Medulla oblongata (tissue), 1 donor: Measurements from ENCODE around the gene ZNF106.
A peak's percentile ranks its signal among the peaks of the same experiment; 100 is the strongest.

ENCODE experiments used
- DNase-seq: peaks from one replicate; pipeline ENCODE4 v3.0.0-alpha.2; 2015; ENCODE audit errors: extremely low spot score

The ZNF106 gene

DNA sequence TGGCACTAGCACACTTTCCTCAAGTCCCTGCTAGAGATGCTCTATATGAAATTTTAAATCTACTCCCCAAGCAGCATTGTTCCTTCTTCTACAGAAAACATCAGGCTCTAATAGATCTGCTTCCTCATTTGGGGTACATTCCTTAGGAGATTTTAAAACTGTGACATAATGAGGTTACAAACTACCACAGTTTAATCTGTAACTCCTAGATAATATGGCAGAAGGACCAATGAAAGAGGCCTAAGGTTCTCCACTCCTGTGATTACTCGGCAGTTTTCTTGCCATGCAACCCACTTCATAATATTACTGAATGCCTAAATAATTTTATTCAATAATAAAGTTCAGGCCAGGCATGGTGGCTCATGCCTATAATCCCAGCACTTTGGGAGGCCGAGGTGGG is 16.1 kb downstream of the ZNF106 start:
- DNase-seq = no peak

DNA sequence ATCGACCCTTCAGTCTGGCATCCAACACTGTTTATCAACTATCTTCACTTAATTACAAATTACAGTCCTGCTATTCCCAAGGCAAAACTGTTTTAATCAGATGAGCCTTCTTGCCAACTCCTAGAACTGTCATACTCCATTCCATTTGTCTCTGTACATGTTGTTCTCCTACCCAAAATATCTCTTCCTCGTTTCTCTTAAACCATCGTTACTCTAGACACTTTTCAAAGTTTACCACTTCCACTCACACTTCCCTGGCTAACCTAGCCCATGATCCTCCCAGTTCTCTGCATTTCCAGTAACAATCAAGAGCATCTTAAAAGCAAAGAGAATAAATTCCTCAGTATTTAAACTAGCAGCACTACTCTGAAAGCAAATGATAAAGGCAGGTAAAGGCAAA is 19.9 kb downstream of the ZNF106 start:
- DNase-seq = no peak

DNA sequence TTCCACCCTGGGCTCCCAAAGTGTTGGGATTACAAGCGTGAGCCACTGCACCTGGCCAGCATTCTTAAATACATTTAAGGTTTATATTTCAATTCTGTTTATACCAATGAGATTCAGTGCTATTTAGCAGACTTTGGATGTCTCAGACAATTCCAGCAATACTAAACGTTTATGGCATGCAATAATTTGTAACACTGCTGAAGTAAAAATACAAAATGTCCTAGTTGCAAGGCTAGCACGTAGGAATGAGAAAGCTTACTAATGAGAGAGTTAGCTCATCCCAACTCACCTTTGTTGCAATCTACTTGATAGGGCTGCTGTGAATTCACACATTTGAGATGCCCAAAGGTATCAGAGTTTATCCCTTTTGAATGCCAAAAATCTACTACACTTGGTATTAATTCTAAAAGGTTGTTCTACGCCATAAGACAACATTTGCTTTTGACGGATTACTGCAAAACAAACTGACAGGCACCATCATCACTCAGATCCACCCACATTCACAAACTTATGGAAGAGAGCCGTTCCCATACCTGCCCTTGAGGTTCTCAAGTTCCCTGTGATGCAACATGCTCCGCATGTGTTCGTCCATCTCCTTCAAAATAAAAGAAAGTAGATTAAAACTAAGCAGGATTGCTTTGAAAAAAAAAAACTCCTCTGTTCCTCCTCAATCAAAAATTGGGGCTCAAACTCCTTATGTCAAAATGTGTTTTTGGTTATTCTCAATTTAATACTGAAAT is 25.3 kb downstream of the ZNF106 start:
- DNase-seq = no peak

DNA sequence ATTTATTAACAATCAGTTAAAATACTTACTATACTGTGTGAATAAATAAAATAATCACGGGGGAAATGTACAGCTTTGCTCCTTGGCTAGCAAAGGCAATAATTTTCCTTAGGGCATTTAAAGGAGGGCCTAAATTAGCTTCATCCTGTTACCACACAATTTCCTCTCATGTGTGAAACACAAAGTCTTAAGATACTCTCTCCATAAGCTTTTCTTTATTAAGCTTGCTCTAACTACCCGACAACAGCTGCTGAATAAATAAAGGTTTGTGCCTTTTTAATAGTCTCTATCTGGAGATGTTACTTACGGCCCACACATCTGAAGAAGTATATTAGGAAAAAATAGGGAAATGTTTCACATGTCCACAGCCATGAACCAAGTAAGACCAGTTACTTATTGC is 29.7 kb downstream of the ZNF106 start:
- DNase-seq = no peak

DNA sequence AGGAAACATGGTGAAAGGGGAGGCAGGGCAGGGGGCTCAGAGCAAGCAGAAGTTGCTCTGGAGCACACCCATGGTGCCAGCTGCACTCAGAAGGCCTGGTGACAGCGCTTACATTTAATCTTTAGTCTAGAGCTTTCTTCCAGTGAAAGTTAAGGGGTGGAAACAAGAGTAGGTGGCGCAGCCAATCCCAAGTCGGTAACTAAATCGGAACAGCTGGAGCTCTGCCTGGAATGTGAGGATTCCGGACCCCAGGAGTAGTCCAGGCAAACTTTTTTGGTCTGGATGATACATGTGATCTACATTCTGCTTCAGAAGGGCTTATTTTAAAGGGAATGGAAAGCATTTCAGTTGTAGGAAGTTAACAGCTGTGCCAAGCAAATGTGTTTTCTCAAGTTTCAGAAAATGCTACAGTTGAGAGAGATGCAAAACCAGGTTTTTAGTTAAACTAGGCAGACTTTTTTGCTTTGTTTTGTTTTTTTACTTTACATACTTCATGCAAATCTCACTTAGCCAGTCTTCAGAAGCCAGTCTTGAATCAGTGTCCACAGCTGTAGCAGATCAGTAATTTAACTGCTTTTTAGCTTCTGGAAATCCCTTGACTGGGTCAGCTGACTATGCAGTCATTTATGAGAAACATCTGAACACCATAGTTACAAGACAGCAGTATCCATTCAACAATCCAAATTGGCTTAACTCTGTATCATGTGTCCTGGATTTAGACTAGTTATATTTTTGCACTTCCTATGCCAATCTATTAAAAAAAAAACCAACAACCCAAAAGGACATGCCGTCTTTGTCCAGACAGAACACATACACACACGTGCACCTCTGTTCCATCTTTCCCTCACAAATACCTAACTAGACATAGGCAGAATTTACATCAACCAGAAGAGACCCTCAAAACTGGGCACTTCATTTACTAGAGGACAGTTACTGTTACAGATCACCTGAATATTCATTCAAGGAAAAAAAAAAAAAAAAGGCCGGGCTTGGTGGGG is 33.2 kb downstream of the ZNF106 start:
- DNase-seq = peak; percentile 60

DNA sequence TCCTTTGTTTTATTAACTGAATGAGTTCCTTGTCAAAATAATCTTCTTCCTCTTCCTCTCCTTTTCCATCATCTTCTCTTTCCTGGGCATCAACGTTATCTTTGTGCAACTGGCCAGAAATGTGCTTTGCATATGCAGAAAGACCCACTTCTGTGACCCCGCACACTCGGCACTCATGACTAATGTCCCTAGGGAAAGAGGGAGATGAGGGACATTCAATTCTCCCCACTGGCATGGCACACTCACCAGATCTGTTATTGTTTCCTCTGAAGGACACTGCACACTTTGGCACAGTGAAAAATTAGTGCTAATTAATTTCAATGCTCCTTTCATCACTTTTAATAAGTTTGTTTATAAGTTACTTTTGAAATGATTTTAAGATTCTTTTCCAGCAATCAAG is 34.0 kb downstream of the ZNF106 start:
- peak; percentile 22 for DNase-seq

DNA sequence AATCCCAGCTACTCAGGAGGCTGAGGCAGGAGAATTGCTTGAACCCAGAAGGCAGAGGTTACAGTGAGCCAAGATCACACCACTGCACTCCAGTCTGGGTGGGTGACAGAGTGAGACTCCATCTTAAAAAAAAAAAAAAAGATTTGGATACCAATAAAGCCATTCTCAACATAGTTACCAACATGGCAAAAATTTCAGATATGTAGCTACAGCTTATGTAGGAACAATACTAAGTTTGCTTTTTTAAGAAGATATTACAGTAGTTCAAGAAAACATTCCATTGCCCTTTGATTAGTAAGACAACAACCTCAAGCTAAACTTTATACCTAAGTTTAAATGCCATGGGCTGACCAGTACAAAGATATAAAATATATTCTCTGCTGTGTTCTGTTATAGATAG is 34.4 kb downstream of the ZNF106 start:
- no peak for DNase-seq

DNA sequence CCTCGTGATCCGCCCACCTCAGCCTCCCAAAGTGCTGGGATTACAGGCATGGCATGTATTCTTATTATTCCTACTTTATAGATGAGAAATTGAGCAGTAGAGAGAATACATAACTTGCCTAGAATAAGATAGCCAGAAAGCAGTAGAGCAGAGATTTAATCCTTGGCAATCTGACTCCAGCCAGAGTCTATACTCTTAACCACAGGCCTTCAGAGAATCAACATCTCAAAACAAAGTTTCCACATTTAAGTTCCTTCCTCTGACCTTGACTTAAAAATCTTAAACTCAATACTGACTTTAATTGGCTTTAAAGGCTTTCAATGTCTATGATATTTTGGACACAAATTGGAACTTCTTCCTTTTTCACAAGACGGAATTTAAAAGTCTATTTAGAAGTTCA is 37.1 kb downstream of the ZNF106 start:
- no peak for DNase-seq

DNA sequence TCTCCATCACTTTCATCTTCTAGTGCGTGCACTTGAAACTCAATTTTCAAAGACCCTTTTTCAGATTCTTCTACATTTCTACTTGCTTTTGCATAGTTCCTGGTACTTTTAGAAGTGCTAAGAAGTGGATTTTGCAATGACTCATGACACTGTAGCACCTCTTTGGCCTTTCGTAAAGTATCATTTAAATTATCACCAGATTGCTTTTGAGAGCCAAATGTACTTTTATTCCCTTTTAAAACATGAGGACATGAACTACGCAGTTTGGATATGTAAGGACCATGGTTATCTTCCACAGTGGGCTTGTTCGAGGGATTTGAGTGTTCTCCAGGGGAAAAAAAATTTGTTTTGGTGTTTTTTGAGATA is 40.5 kb downstream of the ZNF106 start:
- DNase-seq = no peak

DNA sequence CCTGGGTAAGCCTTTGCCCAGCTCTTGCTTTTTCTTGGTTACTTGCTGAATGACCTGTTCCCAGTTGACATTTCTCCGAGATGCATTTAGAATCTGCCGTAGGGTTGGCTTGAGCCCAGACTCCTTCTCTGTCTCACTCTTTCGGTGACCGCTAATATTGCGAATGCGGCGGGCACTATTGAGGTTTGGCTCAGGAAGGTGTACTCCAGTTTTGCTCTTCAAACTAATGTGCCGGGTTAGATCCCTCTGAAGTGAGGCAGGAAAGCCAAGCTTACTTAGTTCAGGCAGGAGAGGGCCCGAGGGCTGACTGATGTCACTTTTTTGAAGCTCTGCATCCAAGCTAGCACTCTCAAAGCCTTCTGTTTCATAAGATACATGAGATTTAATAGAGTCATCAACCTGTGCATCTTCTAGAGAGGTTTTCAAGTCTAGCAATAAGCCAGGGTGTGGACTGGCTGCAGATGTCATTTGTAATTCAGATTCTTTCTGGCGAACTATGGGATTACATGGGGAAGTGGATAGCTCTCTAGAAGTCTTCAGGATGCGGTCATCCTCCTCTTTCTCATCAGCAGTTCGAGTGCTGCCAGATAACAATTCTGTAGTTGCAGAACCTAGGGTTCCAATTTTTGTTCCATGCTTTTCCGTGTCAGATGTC is 41.0 kb downstream of the ZNF106 start:
- no peak for DNase-seq

DNA sequence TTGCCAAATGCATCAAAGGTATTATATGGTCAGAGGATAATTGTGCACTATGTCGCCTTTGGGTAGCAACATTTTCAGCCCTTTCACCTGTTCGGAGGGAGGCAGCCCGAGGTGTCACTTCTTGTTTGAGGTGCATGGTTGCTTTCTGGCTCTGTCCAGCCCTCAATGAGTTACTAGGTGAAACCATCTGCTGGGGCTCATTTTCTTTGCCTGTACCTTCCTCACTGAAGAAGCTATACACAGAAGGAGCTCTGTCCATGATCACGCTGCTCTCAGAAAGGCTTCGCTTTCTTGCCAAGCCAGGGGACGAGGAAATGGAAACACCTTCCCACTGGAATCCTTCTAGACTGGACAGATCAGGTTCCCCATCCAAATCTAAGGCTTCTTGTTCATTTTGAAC is 42.7 kb downstream of the ZNF106 start:
- no peak for DNase-seq

DNA sequence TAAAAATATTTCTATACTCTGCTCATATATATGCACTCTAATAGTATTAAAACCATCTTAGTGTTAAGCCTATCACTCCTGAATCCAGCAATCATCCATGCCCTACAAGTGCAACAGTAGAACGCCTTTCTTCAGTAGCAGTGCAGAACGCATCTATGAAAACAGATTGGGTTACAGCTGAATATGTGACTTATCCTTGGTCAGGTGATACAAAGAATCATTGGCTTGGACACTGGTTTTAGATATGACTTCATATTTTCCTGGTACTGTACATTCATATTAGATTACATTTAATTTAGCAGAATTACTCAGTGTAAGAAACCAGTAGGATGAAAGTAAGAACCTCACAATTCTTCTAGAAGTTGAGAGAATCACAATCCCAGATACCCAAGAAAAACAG is 43.3 kb downstream of the ZNF106 start:
- DNase-seq = no peak

DNA sequence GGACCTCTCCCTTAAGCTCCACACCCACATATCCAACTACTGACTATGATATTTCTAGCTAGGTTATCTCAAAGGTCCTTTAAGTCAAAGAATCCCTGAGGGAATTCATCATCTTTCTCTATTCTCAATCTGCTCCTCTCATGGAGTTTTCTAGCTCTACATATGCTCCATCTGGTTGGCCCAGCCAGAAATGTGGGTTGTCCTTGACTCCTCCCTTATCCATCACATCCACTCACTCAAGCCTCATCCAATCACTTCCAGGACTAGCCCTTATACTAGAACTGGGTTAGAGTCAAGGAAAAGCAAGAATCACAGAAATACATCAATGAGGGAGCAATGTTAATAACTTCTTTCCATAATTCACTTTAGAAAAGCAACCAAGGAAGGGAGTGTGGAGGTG is 45.4 kb downstream of the ZNF106 start:
- DNase-seq = no peak

DNA sequence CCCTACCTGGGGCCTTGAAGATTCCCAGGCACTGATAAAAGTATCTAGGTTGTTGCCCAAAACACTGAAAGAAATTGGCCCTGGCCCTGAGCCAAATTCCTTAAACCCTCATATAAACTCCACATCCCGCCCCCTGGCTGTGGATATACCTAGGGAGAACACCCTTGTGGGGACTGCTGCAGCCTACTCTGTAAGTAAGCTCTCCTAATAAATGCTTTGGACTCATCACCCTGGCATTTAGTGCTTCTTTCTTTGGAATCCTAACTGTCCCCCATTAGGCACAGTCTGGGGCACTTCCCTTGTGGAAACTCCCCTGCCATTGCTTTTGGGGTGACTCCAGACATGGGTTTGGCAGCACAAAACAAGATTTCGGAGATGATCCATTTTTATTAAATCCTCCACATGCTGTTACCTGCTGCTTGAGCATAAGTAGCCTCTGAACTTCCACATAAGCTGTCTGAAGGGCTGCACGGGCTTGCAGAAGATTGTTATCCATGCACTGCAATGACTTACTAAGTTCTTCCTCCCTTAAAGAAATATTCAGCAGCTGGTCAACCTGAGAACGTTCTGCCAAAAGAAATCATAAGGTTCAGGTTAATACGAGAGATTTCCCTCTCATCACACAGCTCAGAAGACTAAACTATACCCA is 46.4 kb downstream of the ZNF106 start:
- no peak for DNase-seq

DNA sequence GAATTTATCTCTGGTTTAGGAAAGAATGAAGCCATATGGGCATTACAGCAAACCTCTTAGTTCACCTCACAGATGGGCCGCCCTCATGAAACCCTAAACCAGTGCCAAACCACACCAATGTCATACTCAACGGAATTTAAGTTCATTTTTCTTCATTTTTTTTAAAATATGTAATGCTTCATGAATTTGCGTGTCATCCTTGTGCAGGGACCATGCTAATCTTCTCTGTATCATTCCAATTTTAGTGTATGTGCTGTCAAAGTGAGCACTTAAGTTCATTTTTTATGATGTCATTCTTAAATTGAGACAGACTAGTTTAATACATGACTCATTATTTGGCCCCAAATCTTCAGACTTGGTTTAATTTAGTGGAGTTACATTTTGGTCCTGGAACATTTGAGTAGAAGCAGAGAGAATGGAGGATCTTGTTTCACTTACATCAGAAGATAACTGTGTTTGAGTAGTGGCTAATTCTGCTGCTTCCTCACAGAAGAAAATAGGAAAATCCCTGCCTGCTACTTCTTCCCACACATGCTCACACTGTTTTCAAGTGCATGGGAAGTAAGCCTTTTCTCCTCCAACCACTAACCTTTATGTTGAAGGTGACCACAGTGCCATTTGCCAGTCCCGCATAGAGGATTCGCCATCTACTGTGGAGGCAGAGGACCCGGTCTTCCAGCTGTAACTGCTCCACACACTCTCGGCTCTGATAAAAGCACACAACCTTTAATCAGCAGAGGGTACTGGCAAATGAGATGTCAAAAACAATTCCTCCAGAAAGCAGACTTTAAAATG is 63.3 kb downstream of the ZNF106 start:
- DNase-seq = no peak

DNA sequence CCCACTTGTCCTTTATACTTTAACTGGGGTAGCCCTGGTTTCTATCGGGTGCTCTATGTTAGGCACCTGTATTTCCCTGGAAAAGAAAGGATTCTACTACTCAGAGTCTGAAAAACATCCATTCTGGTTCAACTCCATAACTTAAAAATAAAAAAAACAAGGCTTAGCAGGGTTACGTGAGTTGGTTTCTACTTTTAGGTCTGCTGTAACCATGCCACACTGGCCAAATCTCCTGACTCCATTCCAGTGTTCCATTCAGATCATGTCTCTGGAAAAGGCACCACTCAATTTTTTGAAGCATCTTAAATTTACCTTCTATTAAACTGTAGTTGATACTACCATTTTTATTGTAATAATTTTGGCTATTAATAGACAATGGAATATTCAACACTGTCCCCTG is 69.6 kb downstream of the ZNF106 start:
- DNase-seq = no peak

DNA sequence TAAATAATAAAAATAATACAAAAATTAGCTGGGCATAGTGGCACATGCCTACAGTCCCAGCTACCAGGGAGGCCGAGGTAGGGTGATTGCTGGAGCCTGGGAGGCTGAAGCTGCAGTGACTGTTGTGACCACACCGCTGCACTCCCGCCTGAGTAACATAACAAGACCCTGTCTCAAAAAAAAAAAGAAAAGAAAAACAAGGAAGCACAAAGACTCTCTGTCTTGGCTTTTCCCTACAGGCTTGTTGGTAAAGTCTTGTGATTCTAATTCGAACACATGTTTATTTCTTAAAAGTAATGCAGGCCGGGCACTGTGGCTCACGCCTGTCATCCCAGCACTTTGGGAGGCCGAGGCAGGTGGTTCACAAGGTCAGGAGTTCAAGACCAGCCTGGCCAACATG is 71.6 kb downstream of the ZNF106 start:
- no peak for DNase-seq

DNA sequence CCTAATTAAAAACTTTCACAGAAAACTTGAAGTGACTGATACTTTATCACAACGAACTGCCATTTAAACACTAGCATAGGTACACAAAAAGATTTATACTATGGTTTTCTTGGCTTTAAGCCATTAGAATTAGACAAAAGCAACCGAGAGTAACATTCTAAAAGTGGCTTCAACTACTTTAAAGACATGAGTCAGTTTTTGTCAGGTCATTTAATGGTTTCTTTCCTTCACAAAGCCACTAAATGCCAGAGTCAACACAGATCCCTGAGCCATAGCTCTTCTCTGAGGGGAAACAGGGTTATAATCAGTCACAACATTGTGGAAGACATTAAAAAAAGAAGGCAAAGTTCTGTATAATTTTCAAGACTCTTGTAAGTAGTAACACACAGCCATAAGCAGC is 77.0 kb downstream of the ZNF106 start:
- no peak for DNase-seq

DNA sequence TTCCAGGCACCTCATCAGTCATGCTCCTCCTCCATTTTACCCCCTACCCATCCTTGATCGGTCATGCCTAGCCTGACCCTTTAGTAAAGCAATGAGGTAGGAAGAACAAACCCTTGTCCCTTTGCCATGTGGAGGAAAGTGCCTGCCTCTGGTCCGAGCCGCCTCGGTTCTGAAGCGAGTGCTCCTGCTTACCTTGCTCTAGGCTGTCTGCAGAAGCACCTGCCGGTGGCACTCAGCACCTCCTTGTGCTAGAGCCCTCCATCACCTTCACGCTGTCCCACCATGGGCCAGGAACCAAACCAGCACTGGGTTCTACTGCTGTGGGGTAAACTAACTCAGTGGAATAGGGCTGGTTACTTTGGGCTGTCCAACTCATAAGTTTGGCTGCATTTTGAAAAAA is 79.1 kb downstream of the ZNF106 start:
- no peak for DNase-seq

DNA sequence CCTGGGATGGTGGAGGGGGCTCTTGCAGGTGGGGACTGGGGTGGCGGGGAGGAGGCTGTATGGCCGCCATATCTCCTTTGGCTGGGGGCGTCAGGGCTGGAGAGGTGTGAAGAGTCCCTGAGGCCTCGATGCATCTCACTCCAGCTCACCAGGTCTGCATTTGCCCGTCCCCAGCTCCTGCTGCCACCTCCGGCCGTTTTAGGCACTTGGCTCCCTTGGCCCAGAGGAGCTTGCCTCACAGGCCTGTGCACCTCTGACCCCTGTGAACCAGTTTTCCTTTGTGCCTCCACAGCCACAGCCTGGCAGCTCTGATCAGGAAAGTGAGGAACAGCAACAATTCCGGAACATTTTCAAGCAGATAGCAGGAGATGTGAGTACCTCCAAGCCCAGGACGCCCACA is 81.9 kb downstream of the ZNF106 start:
- DNase-seq = no peak

DNA sequence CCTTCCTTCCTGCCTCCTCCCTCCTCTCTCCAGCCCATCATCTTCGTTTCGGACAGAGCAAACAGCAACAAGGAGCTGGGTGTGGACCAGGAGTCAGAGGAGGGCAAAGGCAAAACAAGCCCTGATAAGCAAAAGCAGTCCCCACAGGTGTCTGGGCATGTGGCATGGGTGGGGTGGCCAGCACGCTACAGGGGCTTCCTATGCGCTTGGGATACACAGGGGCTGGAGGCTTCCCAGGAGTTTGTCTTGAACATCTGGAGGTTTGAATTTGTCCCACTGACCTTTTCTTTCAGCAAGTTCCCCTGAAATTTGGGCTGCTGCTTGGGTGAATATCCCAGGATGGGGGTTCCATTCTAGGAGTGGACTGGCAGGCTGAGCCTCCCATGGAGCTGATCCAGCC is 82.8 kb downstream of the ZNF106 start:
- DNase-seq = no peak
